GM19324 (cell line): Measurements from ENCODE around the gene CKS1B.
A peak's percentile ranks its signal among the peaks of the same experiment; 100 is the strongest.

Experiments
- ATAC-seq: cut with Tn5 transposase; IDR thresholded peaks from one replicate; pipeline ENCODE4 v1.9.1; 2021; ENCODE audit warnings: mild to moderate bottlenecking, moderate library complexity; ENCODE audit not compliant: unreplicated experiment, low FRiP score

CKS1B gene

GRCh38 chr1:154999571-155000410 lies 25.3 kb downstream of the CKS1B start:
- no peak for ATAC-seq

- no peak for ATAC-seq
Observed at GRCh38 chr1:155000411-155000725, 25.9 kb downstream of the CKS1B start.

GRCh38 chr1:155000726-155001424 lies 26.4 kb downstream of the CKS1B start:
- ATAC-seq: peak; percentile 45

GRCh38 chr1:155001425-155001674 lies 26.9 kb downstream of the CKS1B start:
- ATAC-seq: peak; percentile 4

GRCh38 chr1:155001675-155002463 lies 27.4 kb downstream of the CKS1B start:
- peak; percentile 65 for ATAC-seq

GRCh38 chr1:155002464-155003226 lies 28.2 kb downstream of the CKS1B start, which contains the start of gene ZBTB7B:
ZBTB7B (plus strand) TSS chr1:155002802; CDS start chr1:155014661, 11,859 bp downstream.
- peak; percentile 1 for ATAC-seq

GRCh38 chr1:155003227-155003765 lies 28.8 kb downstream of the CKS1B start:
- ATAC-seq: no peak

- no peak for ATAC-seq
Observed at GRCh38 chr1:155003766-155004351, 29.4 kb downstream of the CKS1B start.

- ATAC-seq: no peak
Observed at GRCh38 chr1:155004352-155005075, 30.0 kb downstream of the CKS1B start.

GRCh38 chr1:155005076-155006011 lies 30.9 kb downstream of the CKS1B start:
- no peak for ATAC-seq

- ATAC-seq: no peak
Observed at GRCh38 chr1:155006601-155007101, 32.2 kb downstream of the CKS1B start.

- ATAC-seq: no peak
Observed at GRCh38 chr1:155007251-155007828, 32.9 kb downstream of the CKS1B start.

- ATAC-seq: no peak
Observed at GRCh38 chr1:155008015-155008941, 33.8 kb downstream of the CKS1B start.

- ATAC-seq: no peak
Observed at GRCh38 chr1:155009221-155009711, 34.8 kb downstream of the CKS1B start.

- ATAC-seq: no peak
Observed at GRCh38 chr1:155009742-155010141, 35.3 kb downstream of the CKS1B start.

GRCh38 chr1:155010211-155010918 lies 35.9 kb downstream of the CKS1B start:
- ATAC-seq: no peak
